GM10248 (cell line): Measurements from ENCODE around the gene WNT11.

Experiments used
- CTCF ChIA-PET: fragments of 300-600 bp; sonication (Branson Sonifier 250); formaldehyde crosslinking; extraction: SDS; loops from one replicate; lab custom pipeline; 2021; ENCODE audit warnings: antibody characterized with exemption; lab: Yijun Ruan, JAX
- POLR2A ChIA-PET: fragments of 350-650 bp; sonication (Branson Sonifier 250); formaldehyde crosslinking; extraction: SDS; loops from one replicate; lab custom pipeline; 2020; ENCODE audit warnings: antibody characterized with exemption; lab: Yijun Ruan, JAX
- DNase-seq: peaks from one replicate; pipeline ENCODE4 v3.0.0; 2012; ENCODE audit errors: extremely low spot score
- CTCF ChIP-seq: IDR thresholded peaks from 2 replicates; pipeline ENCODE4 v1.5.1; 2012; ENCODE audit warnings: mild to moderate bottlenecking, low read depth; ENCODE audit errors: extremely low read depth, missing control alignments, control extremely low read depth

The WNT11 gene

GRCh38 chr11:76231121-76231738 lies 24.9 kb upstream of the WNT11 start:
- POLR2A ChIA-PET, result interaction anchor here (0.6 kb wide), 1 partner anchor 24 kb away, joined by 4 read pairs; no protein-coding TSS in a partner anchor
- TF ChIP-seq CTCF, result no peak
- no peak for DNase-seq
- CTCF ChIA-PET, result interaction anchor here (1.2 to 2.8 kb wide), 2 partner anchors 23 to 429 kb away, joined by 3 to 26 read pairs; partner anchors contain the start of gene WNT11

- TF ChIP-seq CTCF, result no peak
- ChIA-PET POLR2A (interaction anchor here (0.6 kb wide), 1 partner anchor 23 kb away, joined by 4 read pairs; no protein-coding TSS in a partner anchor), CTCF (interaction anchor here (1.2 to 2.8 kb wide), 2 partner anchors 23 to 428 kb away, joined by 3 to 26 read pairs; partner anchors contain the start of gene WNT11)
- no peak for DNase-seq
Observed at GRCh38 chr11:76230392-76230791, 24.1 kb upstream of the WNT11 start.

- no peak for DNase-seq
- CTCF ChIA-PET, result interaction anchor here (1.2 to 2.8 kb wide), 2 partner anchors 22 to 428 kb away, joined by 3 to 26 read pairs; partner anchors contain the start of gene WNT11
- TF ChIP-seq CTCF, result no peak
- POLR2A ChIA-PET, result no interaction called here
Observed at GRCh38 chr11:76229690-76230240, 23.5 kb upstream of the WNT11 start.

GRCh38 chr11:76228875-76229149 lies 22.5 kb upstream of the WNT11 start:
- no peak for TF ChIP-seq CTCF
- DNase-seq, result no peak
- ChIA-PET POLR2A (no interaction called here), CTCF (interaction anchor here (2.2 kb wide), 1 partner anchor 20 kb away, joined by 11 read pairs; no protein-coding TSS in a partner anchor)

GRCh38 chr11:76228071-76228874 lies 22.0 kb upstream of the WNT11 start:
- ChIA-PET CTCF (interaction anchor here (2.2 kb wide), 1 partner anchor 20 kb away, joined by 11 read pairs; no protein-coding TSS in a partner anchor), POLR2A (no interaction called here)

More at GRCh38 chr11:76228071-76228874, 22.0 kb upstream of the WNT11 start:
- DNase-seq, result no peak
- TF ChIP-seq CTCF, result no peak
